Measurements from ENCODE around the gene TMEM175. TPM values are rescaled to one million over a fixed set of nuclear protein-coding genes. Genes with fewer than 3 reads are reported as not detected.
A peak's percentile ranks its signal among the peaks of the same experiment; 100 is the strongest.

The TMEM175 gene
- total RNA-seq, 1 experiment from 2014 or later: 22.3 TPM

DNA sequence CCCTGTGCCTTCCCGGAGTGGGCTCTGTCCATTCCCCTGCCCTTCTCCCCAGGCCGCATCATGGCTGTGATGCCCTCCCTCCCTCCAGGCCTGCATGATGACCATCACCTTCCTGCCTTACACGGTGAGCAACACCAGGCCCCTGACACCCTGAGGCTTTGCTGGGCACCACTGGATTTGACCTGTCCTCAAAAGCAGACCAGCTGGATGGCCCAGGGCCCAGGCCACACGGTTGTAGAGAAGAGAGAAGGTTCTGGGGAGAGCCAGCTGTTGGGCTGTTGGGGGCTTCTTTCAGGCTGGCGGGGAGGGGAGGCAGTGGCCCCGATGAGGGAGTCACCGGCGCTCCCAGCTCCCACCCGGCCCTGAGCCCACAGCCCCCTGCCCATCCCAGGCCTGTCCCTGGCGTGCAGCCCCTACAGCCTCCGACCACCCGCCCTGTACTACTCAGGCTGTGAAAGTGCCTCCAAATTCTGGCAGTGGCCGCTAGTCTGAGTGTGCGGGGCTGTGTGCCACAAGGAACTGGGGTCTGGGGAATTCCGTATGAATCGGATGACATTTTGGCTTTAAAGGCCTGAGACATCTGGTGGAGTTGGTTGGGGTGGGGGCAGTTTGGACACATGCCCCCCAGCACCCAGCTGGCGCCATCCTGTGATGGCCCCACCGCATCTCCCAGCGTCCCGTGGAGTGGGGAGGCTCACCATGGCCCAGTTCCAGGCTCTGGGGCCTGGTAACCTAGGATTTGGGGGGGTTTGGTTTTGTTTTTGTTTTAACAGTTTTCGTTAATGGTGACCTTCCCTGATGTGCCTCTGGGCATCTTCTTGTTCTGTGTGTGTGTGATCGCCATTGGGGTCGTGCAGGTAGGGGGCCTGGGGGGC lies 19.6 kb downstream of the TMEM175 start:
- Histone ChIP-seq H3K27me3 (replicated peaks; ENCODE audit: control insufficient read depth, insufficient read depth, low read length) (no peaks in the 10 kb centered on the region), H3K4me1 (no peaks in the 10 kb centered on the region), H3K9me3 (no peaks in the 10 kb centered on the region), H3K4me3 (ENCODE audit: low read depth, low read length) (no peak overlapping the region), H3K36me3 (ENCODE audit: control insufficient read depth, insufficient read depth, low read length) (no peaks in the 10 kb centered on the region)
- ChIA-PET POLR2A (no interaction called here), CTCF (no interaction called here)
- Mint-ChIP-seq H3K27ac (ENCODE audit: unreplicated experiment) (no peak overlapping the region), H3K9me3 (ENCODE audit: unreplicated experiment) (no peaks in the 10 kb centered on the region), H3K4me3 (ENCODE audit: unreplicated experiment) (no peak overlapping the region), H3K36me3 (ENCODE audit: insufficient read depth, unreplicated experiment) (no peaks in the 10 kb centered on the region), H3K4me1 (ENCODE audit: low read depth, unreplicated experiment) (no peaks in the 10 kb centered on the region), H3K27me3 (ENCODE audit: insufficient read depth, unreplicated experiment) (no peaks in the 10 kb centered on the region)
- no TSS peak for BruUV-seq (replicated peaks)
- intact Hi-C loops (cut with micrococcal nuclease; ENCODE audit: unreplicated experiment): no loop called here
- TF ChIP-seq, protein P1, sequence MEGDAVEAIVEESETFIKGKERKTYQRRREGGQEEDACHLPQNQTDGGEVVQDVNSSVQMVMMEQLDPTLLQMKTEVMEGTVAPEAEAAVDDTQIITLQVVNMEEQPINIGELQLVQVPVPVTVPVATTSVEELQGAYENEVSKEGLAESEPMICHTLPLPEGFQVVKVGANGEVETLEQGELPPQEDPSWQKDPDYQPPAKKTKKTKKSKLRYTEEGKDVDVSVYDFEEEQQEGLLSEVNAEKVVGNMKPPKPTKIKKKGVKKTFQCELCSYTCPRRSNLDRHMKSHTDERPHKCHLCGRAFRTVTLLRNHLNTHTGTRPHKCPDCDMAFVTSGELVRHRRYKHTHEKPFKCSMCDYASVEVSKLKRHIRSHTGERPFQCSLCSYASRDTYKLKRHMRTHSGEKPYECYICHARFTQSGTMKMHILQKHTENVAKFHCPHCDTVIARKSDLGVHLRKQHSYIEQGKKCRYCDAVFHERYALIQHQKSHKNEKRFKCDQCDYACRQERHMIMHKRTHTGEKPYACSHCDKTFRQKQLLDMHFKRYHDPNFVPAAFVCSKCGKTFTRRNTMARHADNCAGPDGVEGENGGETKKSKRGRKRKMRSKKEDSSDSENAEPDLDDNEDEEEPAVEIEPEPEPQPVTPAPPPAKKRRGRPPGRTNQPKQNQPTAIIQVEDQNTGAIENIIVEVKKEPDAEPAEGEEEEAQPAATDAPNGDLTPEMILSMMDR (IDR thresholded peaks at IDR 0.05; ENCODE audit: insufficient read depth in 1 of 2, low read depth in 1 of 2, low read length in 1 of 2, severe bottlenecking in 1 of 2, unreplicated experiment in 1 of 2): no peak
- peak in 1 of 2 experiments; percentile 28 for DNase-seq

DNA sequence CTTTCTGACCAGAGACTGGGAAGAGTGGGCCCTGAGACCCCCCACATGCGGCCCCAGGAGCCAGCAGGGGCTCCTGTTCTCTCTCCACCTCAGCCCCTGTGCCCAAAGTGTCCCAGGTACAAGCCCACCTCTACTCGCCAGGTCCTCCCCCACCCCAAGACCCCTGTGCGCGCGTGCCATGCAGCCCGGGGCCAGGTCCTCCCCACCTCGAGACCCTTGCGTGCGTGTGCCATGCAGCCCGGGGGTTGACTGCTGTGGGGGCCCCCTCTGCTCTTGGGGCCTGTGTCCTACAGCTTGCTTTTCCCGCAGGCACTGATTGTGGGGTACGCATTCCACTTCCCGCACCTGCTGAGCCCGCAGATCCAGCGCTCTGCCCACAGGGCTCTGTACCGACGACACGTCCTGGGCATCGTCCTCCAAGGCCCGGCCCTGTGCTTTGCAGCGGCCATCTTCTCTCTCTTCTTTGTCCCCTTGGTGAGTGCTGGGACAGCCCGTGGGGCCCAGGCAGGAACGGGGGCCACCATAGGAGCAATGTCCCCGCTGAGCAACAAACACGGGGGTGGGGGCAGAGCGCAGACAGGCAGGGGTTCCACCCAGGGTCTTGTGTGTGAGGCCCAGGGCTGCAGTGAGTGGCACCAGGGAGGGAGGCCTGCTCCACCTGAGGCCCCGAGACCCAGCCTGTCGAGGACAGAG lies 20.8 kb downstream of the TMEM175 start:
- TF ChIP-seq, protein P1 (IDR thresholded peaks at IDR 0.05; ENCODE audit: insufficient read depth in 1 of 2, low read depth in 1 of 2, low read length in 1 of 2, severe bottlenecking in 1 of 2, unreplicated experiment in 1 of 2): no peak
- BruUV-seq (replicated peaks): no TSS peak
- CTCF ChIA-PET: no interaction called here
- DNase-seq: peak in 1 of 2 experiments; percentile 26
- no peaks in the 10 kb centered on the region for H3K4me1 Mint-ChIP-seq (ENCODE audit: low read depth, unreplicated experiment)
- no peak overlapping the region for H3K4me3 ChIP-seq (ENCODE audit: low read depth, low read length)
- H3K27me3 Mint-ChIP-seq (ENCODE audit: insufficient read depth, unreplicated experiment): no peaks in the 10 kb centered on the region
- H3K36me3 Mint-ChIP-seq (ENCODE audit: insufficient read depth, unreplicated experiment): peaks cover 3% of the 10 kb centered on the region
- no peaks in the 10 kb centered on the region for H3K36me3 ChIP-seq (ENCODE audit: control insufficient read depth, insufficient read depth, low read length)
- no peak overlapping the region for H3K27ac Mint-ChIP-seq (ENCODE audit: unreplicated experiment)
- H3K4me3 Mint-ChIP-seq (ENCODE audit: unreplicated experiment): no peak overlapping the region
- no peaks in the 10 kb centered on the region for H3K27me3 ChIP-seq (replicated peaks; ENCODE audit: control insufficient read depth, insufficient read depth, low read length)
- H3K9me3 ChIP-seq: no peaks in the 10 kb centered on the region
- intact Hi-C loops (cut with micrococcal nuclease; ENCODE audit: unreplicated experiment): no loop called here
- H3K4me1 ChIP-seq: no peaks in the 10 kb centered on the region
- H3K9me3 Mint-ChIP-seq (ENCODE audit: unreplicated experiment): no peaks in the 10 kb centered on the region
- POLR2A ChIA-PET: no interaction called here

DNA sequence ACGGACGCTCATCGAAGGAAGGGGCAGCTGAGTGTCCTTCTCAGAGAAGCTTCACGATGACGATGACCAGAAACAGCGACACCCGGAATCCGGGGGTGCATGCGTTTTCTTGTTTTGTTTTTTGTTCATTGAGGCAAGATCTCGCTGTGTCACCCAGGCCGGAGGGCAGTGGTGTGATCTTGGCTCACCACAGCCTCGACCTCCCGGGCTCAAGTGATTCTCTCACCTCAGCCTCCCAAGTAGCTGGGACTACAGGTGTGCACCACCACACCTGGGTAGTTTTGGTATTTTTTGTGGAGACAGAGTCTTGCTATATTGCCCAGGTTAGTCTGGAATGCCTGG lies 21.3 kb downstream of the TMEM175 start:
- no TSS peak for BruUV-seq (replicated peaks)
- no peak for DNase-seq
- no peak overlapping the region for H3K4me3 ChIP-seq (ENCODE audit: low read depth, low read length)
- POLR2A ChIA-PET: no interaction called here
- TF ChIP-seq, protein P1 (IDR thresholded peaks at IDR 0.05; ENCODE audit: insufficient read depth in 1 of 2, low read depth in 1 of 2, low read length in 1 of 2, severe bottlenecking in 1 of 2, unreplicated experiment in 1 of 2): no peak
- no peaks in the 10 kb centered on the region for H3K9me3 ChIP-seq
- no peaks in the 10 kb centered on the region for H3K27me3 Mint-ChIP-seq (ENCODE audit: insufficient read depth, unreplicated experiment)
- H3K27ac Mint-ChIP-seq (ENCODE audit: unreplicated experiment): no peak overlapping the region
- H3K36me3 ChIP-seq (ENCODE audit: control insufficient read depth, insufficient read depth, low read length): no peaks in the 10 kb centered on the region
- no peaks in the 10 kb centered on the region for H3K9me3 Mint-ChIP-seq (ENCODE audit: unreplicated experiment)
- no peak overlapping the region for H3K4me3 Mint-ChIP-seq (ENCODE audit: unreplicated experiment)
- intact Hi-C loops (cut with micrococcal nuclease; ENCODE audit: unreplicated experiment): no loop called here
- CTCF ChIA-PET: no interaction called here
- peaks cover 8% of the 10 kb centered on the region for H3K36me3 Mint-ChIP-seq (ENCODE audit: insufficient read depth, unreplicated experiment)
- no peaks in the 10 kb centered on the region for H3K27me3 ChIP-seq (replicated peaks; ENCODE audit: control insufficient read depth, insufficient read depth, low read length)
- no peaks in the 10 kb centered on the region for H3K4me1 ChIP-seq
- no peaks in the 10 kb centered on the region for H3K4me1 Mint-ChIP-seq (ENCODE audit: low read depth, unreplicated experiment)
